ENCODE data around the gene MAML3. TPM values are rescaled to one million over a fixed set of nuclear protein-coding genes. Genes with fewer than 3 reads are reported as not detected.

The MAML3 gene
- polyA plus RNA-seq, 5 donors: 13.3 to 19.2 (median 16.8) TPM

DNA sequence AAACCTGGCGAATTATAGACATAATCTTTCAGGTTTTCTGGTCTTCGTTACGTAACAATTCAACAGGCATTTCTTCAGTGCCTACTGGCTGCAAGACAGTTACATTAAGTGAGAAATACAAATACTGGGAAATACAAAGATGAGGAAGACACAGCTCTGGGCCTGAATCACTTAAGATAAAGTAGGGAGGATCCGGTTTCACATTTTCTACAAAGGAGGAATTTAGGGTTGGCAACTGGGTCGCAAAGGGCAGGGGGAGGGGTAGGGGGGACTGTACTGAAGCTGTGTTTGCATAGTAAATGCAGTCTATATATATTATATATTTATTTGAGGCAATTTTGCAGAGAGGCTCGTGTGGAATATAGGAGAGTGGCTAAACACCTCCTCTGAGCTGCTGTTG, 107.4 kb downstream of the MAML3 start:
- DNase-seq: no peak

DNA sequence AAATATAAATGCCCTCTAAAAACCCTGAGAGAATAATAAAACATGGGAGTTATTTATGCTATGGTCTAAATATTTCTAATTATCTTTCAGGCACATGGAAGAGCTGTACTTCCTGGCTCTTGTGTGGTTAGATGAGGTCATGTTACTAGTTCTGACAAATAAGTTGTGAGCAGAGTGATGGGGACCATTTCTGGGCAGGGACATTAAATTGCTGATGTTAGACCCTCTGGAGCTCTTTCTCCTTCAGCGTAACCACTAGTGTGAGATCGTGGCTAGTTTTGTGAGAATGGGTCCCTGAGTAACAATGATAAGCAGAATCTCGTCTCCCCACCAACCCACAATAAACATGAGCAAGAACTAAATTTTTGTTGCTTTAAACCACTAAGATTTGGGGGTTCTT, 108.0 kb downstream of the MAML3 start:
- no peak for DNase-seq

DNA sequence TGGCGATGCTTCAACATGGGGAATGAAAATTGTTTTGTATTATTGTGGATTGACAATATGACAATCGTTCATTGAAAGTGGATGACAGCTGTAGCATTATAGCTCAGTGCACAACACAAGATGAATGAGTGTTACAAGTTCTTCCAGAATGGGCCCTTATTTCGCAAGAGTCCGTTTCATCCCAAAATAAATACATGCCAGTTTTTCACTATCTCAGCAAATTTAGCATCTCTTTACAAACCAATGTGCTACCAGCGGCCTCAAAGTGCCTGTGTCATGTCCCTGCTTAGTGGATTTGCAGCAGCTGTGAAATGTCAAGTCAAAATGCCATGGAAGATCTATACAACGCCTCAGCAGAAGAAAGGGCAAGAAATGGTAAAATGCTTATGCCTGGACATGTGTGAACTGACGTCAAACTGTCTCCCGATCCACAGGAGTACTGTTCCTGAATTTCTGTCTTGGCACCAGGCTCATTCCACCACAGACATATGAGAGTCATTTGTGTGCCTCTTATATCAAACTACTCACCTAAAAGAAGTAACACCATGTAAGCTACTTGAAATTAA, 109.6 kb downstream of the MAML3 start:
- peak; percentile 70 to 75 for DNase-seq

DNA sequence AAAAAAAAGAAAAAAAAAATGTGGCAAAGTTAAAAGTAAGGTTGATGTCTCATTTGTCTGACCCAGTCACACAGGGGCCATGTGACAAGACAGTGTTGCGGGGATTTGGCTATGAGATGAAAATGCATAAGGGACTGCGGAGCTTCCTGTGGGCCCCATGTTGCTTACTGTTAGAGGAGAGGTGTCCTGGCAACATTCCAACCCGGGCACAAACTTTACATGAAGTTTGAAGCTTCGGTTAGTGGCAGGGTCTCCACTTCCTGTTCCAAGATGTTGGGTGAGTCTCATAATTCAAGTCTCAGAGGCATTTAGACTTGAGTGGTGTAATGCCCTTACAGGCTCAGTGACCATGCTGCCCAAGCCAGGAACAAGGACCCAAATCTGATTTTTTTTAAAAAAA, 111.3 kb downstream of the MAML3 start:
- no peak for DNase-seq

DNA sequence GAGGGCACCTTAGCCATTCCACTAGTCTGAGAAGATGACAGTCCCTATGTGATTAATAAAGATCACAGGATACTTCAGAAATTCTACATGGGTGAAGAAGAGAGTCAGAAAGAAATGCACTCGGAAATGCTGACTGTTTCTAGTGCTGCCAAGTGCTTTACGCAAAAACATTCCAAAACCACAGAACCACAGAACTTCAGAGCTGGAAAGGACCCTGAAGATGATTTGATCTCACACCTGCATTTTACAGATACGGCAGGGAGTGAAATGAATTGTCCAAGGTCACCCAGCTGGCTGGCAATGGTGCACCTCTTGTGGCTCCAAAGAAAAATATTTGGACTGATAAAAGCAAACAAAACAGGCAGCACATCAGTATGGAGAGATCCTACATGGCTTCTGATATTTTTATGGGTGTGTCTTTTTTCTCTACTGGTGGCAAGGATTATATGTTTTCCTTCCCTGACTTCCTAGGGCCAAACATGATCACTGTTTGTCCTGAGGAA, 115.9 kb downstream of the MAML3 start:
- DNase-seq: no peak

DNA sequence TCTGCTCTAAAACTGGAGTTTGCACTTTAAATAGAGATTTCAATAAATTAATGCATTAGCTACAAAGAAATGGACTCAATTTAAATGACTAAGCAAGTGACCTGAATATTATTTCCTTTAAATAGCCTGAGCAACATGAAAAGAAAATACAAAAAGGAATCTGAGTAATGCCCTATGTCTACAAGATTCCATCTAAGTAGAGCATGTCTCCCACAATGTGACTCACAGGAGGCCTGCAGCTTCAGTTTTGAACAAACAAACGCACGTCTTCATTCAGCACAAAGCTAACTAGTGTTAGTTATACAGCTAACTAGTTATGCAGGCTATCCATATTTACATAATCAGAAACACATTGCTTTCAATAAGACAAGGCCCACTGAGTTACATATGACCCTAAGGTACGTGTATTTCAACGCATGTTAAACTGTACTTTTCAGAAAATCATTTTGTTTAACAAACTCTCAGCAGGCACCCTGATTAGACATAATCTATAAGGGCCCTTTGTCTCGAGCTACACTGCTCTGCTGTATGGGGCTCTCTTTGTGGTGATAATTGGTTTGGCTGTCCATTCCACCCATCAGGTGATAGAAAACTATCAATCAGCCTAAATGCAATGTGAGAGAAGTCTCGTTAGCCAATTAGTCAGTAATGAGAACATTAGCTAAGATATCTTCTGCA, 116.5 kb downstream of the MAML3 start:
- DNase-seq: no peak

DNA sequence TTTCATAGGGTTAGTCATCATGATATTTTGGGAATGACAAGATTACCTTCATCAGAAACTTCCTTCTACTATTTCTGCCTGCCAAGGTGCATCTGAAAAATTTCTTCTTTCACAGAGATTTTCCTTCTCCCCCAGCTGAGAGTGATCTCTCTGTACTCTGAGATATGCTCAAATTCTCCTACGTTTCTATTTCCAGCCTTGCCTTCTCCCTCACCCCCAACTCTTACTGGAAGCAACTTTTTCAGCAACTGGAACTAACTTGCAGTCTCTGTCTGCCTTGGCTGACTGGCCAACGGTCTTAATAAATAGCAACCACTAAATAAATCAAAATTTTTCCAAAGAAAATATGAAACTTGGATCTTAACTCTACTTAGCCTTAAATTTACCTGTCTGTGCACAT, 122.3 kb downstream of the MAML3 start:
- DNase-seq: no peak

DNA sequence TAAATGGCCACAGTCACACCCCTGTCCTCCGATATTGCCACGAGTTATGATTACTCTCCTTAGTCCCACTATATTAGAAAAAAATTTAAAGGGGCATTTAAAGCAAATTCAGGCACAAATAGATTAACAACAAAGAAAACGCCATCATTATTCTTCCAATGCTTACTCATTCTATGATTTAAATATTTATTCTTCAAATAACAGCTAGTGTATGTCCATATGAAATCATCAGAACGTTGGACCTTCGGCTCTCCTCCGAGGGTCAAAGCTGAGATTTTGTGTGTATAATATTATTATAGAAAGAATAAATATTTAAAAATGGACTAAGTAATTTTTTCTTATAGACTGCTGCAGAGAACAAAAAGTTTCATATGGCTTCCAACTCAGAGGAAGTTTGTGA, 122.9 kb downstream of the MAML3 start:
- DNase-seq: no peak

DNA sequence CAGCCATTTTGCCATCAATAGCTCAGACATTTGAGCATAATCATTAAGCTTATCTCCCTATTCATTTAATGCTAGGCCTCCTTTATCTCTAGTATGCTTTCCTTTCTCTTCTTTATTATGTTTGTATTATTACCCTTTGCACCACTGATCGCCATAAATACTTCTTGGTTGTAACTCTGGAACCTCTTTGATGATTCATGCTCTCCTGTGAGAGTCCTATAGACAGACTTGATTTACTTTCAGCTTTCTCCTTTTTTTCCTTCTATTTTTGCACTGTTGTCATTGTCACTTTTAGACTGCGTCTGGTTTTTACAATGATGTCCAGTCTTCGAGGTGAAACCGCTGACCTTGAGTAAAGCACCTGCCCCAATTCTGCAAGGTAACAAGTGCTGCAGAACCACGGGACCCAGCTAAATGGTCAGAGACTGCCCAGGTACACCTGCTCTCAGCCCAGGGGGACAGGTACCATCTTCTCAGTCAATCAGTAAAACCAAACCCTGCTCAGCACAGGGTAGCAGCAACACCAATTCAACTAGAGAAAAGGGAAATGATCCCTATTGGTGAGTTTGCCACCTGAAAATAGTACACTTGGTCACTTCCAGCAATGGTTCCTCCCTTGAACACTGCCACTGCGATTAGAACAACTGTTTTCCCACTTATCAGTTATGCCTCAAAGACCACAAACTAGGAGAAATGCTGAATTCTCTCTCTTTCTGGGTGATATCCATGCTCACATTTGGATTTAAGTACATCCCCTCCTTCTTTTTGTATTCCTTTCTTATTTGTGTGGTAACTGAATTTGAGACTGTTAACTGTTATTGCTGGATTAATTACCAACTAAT, 125.1 kb downstream of the MAML3 start:
- no peak for DNase-seq

DNA sequence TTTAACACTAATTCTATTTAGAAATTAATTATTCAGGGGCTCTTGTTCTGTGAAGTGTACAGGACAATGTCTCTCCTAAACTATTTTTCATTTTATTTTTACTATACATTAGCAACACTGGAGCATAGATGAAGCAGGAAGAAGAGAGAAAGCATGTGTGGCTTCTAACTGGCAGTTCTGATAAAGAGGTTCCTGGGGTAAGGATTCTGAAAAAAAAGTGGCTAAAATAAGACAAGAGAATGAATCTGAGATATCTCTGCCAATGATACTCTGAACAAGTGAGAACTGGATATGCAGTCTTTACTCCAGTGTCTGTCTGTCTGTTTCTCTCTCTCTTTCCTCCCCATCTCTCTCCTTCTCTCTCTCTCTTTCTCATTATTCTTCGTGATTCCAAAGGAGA, 125.9 kb downstream of the MAML3 start:
- no peak for DNase-seq

DNA sequence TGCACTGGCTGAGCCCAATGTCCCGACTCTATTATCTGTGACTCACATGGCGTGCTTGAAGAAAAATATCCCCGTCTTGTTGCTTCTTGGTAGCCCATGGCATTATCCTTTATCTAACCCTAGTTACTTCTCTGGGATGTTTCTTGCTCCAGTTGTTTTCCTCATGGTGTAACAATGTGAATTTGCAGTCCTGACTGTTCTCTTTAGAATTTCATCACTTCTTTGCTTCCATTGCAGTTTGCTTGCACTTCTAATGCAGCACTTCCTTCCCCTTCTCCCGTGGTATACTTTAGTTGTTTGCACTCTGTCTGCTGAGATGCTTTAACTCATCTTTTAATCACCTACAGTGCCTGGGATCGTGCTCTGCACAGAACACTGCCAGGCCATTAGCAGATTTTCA, 126.9 kb downstream of the MAML3 start:
- no peak for DNase-seq

DNA sequence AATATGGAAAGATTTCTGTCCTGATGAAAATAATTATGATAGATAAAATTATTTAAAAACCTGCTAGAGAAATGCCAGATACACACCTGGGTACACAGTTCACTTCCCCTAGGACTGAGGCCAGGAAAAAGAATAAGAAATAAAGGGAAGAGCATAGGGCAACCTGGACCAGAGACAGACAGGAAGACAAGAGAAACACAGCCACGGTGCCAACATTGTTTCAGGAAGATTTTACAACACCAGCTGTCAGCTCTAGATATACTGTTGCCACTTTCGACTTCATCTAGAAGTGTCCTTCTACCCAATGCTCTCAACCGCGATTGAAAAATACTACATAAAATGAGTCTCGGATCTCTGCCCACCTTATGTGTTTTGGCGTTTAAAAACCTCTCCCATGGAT, 128.5 kb downstream of the MAML3 start:
- DNase-seq: no peak

DNA sequence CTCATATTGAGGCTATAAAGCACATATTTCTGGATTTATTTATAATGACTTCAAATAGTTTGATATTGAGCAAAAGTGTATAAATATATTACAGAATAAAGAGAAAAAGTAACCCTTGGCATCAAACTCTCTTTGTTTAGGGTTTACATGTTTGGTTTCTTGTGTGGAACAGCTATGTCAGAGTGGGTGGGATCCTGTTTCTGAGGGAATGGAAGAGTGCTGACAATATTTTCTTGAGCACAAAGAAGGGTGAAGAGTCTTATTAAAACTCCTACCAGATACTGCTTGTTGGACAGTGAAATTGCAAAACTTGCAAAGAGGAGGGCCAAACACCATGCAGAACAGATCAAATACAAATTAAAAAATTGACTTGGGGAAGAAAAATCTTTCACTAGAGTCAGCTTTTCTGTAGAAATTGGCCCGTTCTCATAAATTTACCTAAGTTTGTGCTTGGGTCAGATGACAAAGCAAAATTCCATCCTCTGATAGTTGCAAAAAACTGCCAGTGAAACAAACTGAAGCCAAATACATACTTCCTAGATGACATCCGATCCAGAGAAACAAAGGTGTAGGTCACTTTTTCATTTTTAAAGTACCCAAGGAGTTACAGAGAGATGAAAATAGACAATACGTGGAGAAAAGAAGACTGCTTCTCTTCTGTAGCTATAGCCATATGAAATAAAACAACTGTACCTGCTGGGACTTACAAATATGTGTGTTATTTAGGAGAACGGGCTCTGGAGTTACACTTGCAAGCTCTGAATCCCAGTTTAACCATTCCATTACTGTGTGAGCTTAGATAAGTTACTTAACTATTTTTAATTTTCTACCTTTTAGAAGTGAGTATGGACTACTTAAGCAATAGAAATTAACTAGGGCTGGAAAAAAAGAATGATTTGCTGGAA, 133.3 kb downstream of the MAML3 start:
- DNase-seq: no peak

DNA sequence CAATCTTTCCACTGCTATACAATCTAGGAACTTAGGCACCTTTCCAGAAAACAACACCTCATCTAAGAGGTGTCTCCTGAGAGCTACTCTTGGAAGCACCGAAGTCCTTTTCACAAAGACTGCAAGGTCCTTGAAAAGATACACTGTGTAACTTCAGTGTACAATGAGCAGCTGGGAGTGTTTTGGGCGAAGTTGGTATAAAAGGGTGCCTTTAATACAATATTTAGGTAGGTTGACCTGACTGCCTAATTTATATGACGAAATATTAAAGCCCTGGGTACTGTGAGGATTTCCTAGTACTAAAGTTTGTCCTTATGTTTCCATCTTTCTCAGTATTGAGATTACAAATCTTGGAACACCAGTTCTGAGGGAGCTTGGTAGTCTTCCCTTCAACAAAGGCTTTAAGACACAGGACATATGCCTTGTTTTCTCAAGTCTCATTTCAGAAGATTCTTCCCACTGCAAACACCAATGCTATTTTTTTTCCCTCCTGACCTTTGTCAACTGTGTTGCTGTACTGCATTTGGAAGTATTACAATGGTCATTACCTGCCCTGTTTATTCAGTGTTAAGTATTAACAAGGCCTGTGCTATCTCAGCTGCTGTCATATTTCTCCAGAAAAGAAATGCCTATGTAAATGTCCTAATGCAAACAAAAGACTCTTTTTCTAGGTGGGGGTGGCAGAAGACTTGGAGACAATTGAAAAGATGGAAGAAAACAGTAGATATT, 134.2 kb downstream of the MAML3 start:
- DNase-seq: no peak

DNA sequence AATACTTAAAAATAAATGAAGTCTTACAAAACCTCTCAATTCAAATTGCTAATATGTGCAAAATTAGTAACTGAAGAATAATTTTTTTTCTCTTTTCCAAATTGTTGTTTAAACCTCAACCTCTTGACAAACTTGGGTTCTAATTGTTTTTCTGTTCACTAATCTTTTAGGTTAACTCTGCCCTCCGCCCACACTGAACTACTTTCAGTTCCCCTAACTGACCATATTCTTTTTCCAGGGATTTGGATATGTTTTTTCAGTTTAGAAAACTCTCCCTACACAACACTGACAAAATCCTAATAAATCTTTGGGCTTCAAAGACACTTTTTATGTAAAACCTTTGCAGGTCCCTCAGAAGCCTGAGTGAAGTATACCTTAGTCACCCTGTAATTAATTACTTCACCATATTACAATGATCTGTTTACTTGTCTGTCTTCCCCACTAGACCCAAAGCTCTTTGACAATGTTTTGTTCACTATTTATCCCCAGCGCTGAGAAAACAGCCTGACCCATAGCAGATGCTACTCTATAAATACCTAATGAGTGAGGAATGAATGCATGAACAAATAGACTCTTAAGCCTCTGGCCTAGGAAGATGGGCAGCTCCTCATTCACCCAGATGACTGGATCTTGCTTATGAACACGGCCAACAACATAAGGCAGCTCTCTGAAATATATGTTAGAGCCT, 134.9 kb downstream of the MAML3 start:
- DNase-seq: no peak

DNA sequence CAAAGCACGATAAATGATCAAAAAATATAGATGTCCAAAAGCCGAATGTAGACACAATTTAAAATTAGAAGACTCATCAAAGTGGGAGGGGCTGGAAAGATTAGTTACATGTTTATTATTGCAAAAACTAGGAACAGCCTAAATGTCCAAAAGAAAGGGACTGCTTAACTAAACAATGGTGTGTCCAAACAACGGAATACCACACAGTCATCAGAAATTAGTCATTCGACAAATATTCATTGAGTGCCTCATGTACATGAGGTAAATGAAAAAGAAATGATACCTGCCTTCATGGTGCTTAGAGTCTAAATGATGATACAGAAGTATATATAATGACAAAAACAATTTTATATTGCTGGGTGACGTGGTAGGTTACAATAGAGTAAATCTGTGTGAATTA, 139.7 kb downstream of the MAML3 start:
- DNase-seq: no peak

DNA sequence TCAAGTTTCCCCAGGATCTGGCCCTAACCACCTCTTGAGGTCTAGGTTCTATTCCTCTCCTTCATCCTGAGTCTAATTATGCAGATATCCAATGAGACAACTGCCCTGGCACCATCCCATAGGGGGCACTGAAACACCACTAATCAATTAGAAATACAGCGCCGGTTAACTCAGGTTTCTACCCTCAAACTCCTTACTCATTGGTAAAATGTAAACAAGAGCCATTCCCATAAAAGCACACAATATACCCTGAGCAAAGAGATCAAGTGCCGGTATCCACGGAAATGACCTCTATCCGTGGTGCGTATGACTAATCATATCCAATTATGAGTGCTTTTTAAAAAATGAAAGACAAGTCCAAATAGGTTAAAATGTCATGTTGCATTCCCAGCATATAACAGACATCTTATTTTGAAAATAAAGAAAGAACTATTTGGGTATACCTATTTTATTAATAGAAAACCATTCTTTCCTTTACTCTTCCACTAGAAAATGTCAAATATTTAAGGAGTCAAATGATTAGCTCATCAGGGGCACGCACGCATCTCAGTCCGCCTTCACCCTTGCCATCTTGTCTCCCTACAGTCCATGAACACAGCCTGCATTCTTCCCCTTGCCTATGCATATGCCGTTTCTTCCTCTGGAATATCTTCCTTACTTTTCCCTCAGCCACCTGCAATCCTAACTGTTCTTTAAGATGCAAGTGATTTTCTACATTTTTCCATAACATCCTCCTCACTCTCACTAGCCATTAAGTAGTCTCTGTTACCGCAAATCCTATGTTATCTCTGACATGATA, 141.1 kb downstream of the MAML3 start:
- DNase-seq: peak; percentile 39 to 58

DNA sequence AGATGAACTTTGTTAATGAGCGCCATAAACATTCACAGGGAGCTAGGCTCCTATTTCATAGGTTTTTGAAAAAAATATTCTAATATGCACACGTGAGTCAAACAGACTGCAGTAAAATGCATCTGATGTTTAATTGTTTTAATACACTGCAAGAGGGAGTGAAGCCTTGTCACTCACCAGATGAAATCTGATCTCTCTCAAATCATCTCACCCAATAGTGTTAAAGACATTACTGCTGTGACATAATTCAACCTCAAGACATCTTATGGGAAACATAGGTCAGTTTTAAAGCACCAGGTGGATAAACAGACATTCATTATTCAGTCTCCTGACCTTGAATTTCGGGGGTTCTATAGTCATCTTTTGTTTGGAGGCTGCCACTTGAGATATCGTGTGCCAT, 148.3 kb downstream of the MAML3 start:
- no peak for DNase-seq

DNA sequence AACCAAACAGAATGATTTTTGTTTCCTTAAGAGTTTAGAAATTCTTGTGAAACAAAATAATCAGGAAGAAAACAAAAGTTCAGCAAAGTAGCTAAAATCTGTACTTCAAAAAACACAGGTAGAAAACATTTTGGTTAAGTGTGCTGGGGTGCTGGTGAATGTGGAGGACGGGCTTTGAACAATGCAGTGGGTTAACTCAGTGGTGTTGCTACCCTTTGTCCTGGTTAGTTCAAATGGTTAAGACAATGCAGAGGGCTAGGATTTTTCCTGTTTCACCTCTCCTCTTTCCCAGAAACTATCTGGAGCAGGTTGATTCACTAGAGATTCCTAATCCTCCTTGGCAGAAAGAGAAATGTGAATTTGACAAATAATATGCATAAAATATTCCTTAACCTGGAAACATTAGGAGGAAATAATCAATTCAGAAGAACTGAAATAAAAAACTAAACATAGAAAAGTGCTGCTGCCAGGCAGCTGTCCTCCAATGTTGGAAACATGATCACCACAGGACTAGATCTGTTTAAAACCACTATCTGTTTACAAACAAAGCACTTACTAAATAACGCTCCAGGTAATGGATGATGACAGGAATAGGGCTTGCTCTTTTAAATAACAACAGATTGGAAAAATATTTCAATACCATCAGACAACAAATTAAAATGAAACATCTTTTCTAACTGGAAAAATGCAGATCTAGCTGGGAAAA, 148.9 kb downstream of the MAML3 start:
- no peak for DNase-seq

All from right lung (tissue), 5 donors.